ENCODE data around the gene TMEM203.

TMEM203 gene

GRCh38 chr9:137193771-137194170 lies 11.7 kb downstream of the TMEM203 start:
- DNase-seq = no peak

GRCh38 chr9:137192859-137193258 lies 12.6 kb downstream of the TMEM203 start:
- DNase-seq = no peak

- no peak for DNase-seq
These were observed 13.0 kb downstream of the TMEM203 start for GRCh38 chr9:137192448-137192780.

- DNase-seq = no peak
These were observed 13.6 kb downstream of the TMEM203 start for GRCh38 chr9:137191691-137192447.

- DNase-seq = no peak
These were observed 14.2 kb downstream of the TMEM203 start for GRCh38 chr9:137191245-137191644.

DNA sequence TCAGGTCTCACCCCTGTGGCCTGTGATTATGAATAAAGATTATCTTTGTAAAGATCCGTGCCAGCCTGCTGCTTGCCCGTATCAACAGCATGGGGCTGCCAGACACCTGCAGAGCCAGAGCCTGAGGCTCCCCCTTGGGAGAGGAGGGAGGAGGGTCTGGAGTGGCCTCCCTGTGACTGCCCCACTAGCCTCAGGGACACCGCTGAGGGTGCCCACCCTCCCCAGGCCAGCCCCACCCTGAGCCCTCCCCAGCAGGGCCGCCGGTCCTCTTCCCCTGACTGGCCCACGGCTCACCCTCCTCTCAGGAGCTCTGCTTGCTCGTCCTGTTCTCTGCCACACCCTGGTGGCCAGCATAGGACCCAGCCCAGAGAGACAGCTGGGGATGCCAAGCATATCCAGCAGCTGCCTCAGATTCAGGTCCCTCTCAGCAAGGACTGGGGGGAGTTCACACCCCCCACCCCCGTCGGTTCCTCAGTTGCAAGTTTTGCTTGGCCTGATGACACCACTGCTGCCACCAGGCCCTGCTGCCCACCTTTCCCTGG lies 15.1 kb downstream of the TMEM203 start:
- DNase-seq = no peak

DNA sequence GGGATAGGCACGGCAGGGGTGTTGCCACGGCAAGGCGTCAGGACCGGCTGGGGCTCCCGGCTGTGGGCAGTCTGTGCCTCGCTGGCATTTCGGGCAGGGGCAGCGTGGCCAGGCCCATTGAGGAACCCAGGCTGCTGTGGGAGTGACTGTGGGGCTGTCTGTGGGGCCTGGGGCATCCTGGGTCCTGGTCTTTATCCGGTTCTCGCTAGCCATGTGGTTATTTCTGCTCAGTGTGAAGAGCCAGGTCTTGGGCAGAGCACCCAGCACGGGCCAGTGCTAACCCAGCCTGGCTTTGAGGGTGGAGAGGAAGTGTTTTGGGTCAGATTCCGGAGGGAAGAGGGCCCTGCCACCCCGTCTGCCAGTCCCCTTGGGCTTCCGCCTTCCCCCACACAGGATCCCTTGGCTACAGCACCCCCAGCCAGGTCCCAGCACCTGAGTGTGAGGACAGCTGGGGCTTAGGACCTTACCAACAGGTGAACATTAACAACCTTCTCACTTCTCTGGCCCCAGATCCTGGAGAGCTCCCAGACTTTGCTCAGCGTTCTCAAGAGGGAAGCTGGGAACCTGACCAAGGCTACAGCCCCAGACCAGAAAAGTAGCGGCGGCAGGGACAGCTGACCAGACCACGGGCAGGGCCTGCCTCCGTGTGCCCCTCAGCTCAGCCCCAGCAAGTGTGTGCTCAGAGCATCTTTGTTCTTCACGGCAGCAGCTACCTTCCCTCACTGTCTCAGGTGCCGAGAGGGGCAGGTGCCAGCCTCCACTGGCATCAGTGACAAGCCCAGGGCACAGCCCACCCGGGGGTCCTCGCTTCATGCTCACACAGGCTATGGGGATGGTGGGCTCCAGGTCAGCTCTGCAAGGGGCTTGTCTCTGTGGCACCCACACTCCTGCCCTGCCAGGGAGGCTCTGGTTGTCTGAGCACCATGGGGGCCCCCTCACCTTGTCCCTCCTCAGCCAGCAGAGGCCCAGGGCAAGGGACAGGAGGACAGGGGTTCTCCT lies 15.9 kb downstream of the TMEM203 start:
- DNase-seq = no peak

- peak; percentile 90 to 91 for DNase-seq
These were observed 16.8 kb downstream of the TMEM203 start, which contains the start of the genes ANAPC2 and SSNA1 for GRCh38 chr9:137188490-137189296. Gene ANAPC2 (minus strand): TSS chr9:137188560. CDS start chr9:137188532, 28 bp downstream. Gene SSNA1 (plus strand): TSS chr9:137188676. CDS start chr9:137188727, 51 bp downstream.

- no peak for DNase-seq
These were observed 17.4 kb downstream of the TMEM203 start for GRCh38 chr9:137188086-137188489.

- DNase-seq = no peak
These were observed 18.1 kb downstream of the TMEM203 start for GRCh38 chr9:137187386-137187785.

DNA sequence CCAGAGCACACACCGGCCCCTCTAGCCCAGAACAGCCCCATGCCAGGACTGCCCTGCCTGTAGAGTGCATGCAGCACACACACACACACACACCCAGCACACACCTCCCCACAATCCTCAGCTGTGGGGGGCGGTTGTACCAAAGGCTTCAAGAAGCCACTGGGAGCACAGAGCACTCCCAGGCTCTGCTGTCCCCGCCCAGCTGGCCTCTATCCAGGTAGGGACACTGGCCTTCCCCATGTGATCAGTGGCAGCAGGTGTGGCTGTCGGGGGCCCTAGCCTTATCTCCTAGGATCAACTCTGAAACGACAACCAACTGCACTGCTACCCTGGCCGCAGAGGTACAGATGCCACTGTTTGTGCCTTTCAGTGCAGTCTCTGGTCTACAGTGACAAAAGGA lies 19.1 kb downstream of the TMEM203 start:
- no peak for DNase-seq

DNA sequence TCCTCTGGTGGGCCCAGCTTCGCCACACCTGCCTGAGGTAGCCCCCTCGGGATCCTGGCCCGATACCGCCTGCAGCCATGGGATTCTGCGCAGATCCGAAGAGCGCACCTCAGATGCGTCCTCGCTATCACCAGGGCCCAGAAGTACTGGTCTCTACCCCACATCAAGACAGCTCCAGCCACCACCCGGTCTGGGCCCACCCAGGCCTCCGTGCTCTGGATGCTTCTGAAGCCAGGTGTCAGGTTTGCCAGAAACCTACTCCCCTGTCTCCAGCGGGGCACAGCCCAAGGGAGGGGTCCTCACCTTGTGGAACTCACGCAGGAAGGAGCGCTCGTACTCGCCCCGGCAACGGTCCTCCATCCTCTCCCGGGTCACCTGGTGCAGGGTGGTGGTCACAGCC lies 19.5 kb downstream of the TMEM203 start:
- no peak for DNase-seq

- DNase-seq = no peak
These were observed 20.4 kb downstream of the TMEM203 start for GRCh38 chr9:137184881-137185660.

DNA sequence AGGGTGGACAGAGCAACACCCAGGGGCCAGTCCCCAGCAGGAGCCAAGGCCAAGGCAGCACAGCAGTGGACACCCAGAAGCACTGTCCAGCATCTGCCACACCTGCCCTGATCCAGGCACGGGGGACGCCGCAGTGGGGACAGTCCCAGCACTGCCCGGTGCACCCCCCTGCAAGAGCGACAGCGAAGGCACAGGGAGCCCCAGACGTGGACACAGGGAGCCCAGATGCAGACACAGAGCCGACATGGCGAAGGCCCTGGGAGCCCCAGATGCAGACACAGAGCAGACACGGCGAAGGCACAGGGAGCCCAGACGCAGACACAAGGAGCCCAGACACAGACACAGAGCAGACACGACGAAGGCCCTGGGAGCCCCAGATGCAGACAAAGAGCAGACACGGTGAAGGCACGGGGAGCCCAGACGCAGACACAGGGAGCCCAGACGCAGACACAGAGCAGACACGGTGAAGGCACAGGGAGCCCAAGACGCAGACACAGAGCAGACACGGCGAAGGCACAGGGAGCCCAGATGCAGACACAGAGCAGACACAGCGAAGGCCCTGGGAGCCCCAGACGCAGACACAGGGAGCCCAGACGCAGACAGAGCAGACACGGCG lies 21.4 kb downstream of the TMEM203 start:
- no peak for DNase-seq

DNA sequence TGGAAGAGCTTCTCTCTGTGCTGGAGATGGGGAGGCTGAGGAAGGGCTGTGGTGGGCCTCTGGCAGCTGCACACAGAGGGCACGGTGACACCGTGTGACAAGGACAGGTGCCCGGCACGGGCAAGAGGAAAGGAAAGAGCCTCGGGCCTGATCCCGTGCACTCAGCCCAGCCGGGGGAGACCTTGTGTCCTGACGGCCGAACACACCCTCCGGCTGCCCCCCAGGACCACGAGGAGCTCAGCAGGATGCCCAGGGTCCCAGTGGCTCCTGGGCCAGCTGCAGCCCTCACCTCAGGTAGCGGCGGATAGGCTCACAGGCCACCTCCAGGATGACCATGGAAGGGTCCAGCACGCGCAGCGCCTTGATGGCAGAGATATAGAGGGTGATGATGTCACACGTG lies 22.6 kb downstream of the TMEM203 start:
- no peak for DNase-seq

GRCh38 chr9:137181680-137182079 lies 23.8 kb downstream of the TMEM203 start:
- DNase-seq = no peak

GRCh38 chr9:137180491-137180890 lies 25.0 kb downstream of the TMEM203 start:
- no peak for DNase-seq

DNA sequence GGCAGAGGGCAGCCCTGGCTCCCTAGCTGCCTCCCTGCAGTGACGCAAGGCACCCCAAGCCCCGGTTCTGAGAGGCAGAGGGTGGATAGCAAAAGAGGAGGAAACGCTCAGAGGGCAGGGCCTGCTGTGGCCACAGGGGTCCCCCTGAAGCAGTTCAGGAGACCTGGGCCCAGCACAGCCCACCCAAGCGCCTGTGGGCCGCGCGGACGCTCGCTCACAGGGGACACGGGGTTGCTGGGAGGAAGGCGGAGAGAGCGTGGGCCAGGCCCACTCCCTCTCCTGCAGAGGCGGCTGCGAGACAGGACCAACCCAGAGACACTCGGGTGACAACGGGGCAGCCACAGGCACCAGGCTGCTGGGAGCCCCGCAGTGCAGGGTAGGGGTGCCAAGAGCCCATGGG lies 25.7 kb downstream of the TMEM203 start:
- no peak for DNase-seq

- no peak for DNase-seq
These were observed 26.4 kb downstream of the TMEM203 start for GRCh38 chr9:137178939-137179630.

- DNase-seq = no peak
These were observed 27.1 kb downstream of the TMEM203 start for GRCh38 chr9:137178201-137178938.
